Common myeloid progenitor, CD34-positive (primary cell): ENCODE data around the gene C1orf115.

ENCODE experiments used
- CTCF ChIA-PET: fragments of 350-600 bp; sonication (Branson Sonifier 250); formaldehyde crosslinking; loops from one replicate; lab custom pipeline; 2021; ENCODE audit warnings: antibody characterized with exemption; lab: Charles Lee
- POLR2A ChIA-PET: fragments of 350-600 bp; sonication (Branson Sonifier 250); formaldehyde crosslinking; loops from one replicate; lab custom pipeline; 2021; ENCODE audit warnings: antibody characterized with exemption; lab: Charles Lee
- DNase-seq, 3 donors: peaks; one replicate each; pipeline versions ENCODE4 v3.0.0 to v3.0.0-alpha.2; 2013
- H3K27ac ChIP-seq, 2 experiments: 1 replicate in 1 of 2; 2 replicates in 1 of 2; pipeline ENCODE4 v1.7.0; 2013; ENCODE audit warnings: inconsistent platforms in 2 of 2, low read length in 2 of 2, mild to moderate bottlenecking in 2 of 2, low read depth in 1 of 2, moderate library complexity in 1 of 2; ENCODE audit not compliant: severe bottlenecking in 2 of 2, insufficient read depth in 1 of 2, poor library complexity in 1 of 2
- H3K27me3 ChIP-seq, 5 experiments: replicated peaks in 2 of 5; 1 replicate in 3 of 5; 2 replicates in 2 of 5; pipeline versions ENCODE4 v1.6.1 to v1.7.0; 2013; ENCODE audit warnings: low read length in 4 of 5, mild to moderate bottlenecking in 2 of 5, moderate library complexity in 2 of 5, inconsistent platforms in 1 of 5; ENCODE audit not compliant: insufficient read depth in 5 of 5, control insufficient read depth in 4 of 5
- H3K36me3 ChIP-seq, 4 experiments: 1 replicate in 2 of 4; 2 replicates in 2 of 4; pipeline versions ENCODE4 v1.6.1 to v1.7.0; 2013; ENCODE audit warnings: low read length in 3 of 4, control low read depth in 1 of 4, mild to moderate bottlenecking in 1 of 4; ENCODE audit not compliant: control insufficient read depth in 4 of 4, insufficient read depth in 4 of 4
- H3K4me1 ChIP-seq, 4 experiments: 1 replicate in 3 of 4; 2 replicates in 1 of 4; pipeline versions ENCODE4 v1.6.1 to v1.7.1; 2013; ENCODE audit warnings: low read length in 3 of 4, mild to moderate bottlenecking in 3 of 4, control low read depth in 1 of 4, inconsistent platforms in 1 of 4, moderate library complexity in 1 of 4; ENCODE audit not compliant: control insufficient read depth in 4 of 4, insufficient read depth in 4 of 4; ENCODE audit errors: control extremely low read depth in 1 of 4
- H3K4me3 ChIP-seq, 7 experiments: 1 replicate in 4 of 7; 2 replicates in 3 of 7; pipeline versions ENCODE4 v1.5.1 to v1.7.0; 2013; ENCODE audit warnings: mild to moderate bottlenecking in 7 of 7, low read length in 6 of 7, moderate library complexity in 6 of 7, inconsistent platforms in 2 of 7, low read depth in 2 of 7, control low read depth in 1 of 7; ENCODE audit not compliant: insufficient read depth in 4 of 7, control insufficient read depth in 1 of 7; ENCODE audit errors: extremely low read depth in 1 of 7
- H3K9me3 ChIP-seq, 5 experiments: 1 replicate in 4 of 5; 2 replicates in 1 of 5; pipeline versions ENCODE4 v1.6.1 to v1.7.1; 2013; ENCODE audit warnings: low read length in 4 of 5, mild to moderate bottlenecking in 2 of 5, inconsistent platforms in 1 of 5, low read depth in 1 of 5, moderate library complexity in 1 of 5; ENCODE audit not compliant: control insufficient read depth in 4 of 5, insufficient read depth in 2 of 5; ENCODE audit errors: control extremely low read depth in 1 of 5
- WGBS: methylation state at CpG from one replicate; pipeline ENCODE4 v1.1.5; 2013; ENCODE audit not compliant: insufficient coverage; 5-methylcytosine and 5-hydroxymethylcytosine counted together

C1orf115 gene

DNA sequence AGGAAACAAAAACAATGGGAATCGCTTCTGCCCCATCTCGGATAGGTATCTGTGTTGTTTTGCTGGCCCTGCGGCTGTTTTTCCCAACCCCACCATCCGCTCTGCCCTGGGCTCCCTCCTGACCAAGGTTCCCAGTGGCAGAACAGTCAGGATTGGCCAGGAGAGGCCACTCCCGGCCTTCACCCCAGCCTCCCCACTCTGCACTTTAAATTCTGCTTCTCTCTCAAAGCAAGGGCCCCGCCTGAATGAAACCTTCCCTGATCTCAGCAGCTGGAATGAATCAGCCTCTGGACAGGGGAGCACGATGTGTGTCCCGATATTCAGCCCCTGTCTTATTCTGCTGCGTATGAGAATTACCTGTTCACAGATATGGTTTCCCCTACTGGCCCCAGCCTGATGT, 16.3 kb downstream of the C1orf115 start:
- WGBS = 98% methylated on average over 8 of the region's 9 CpGs
- ChIA-PET CTCF (no interaction called here), POLR2A (no interaction called here)
- no peak overlapping the region for H3K27ac ChIP-seq
- H3K4me3 ChIP-seq = no peak overlapping the region
- no peaks in the 10 kb centered on the region for H3K9me3 ChIP-seq
- H3K4me1 ChIP-seq = peaks cover 0 to 7% (median 2%) of the 10 kb centered on the region in 4 experiments
- H3K36me3 ChIP-seq = no peaks in the 10 kb centered on the region
- H3K27me3 ChIP-seq = peaks cover 0 to 5% (median 0%) of the 10 kb centered on the region in 5 experiments
- DNase-seq = no peak

DNA sequence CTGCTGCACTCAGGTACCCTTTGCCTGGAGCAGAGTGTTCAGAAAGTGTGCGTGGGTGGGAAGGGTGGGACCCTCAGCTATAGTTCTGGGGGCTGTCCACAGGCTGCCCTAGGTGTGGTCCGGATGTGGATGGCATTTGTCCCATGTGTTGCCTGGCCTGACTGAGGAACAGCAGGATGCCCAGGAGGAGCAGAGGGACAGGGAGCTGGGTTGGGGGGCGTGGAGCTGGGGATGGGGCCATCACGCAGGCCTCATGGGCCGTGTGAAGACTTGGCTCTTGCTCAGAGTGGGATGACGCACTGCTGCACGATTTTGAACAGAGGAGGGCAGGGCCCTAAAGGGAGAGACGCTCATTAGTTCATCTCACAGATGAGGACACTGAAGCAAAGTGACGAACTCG, 17.0 kb downstream of the C1orf115 start:
- no peak for DNase-seq
- POLR2A ChIA-PET = no interaction called here
- H3K27ac ChIP-seq = no peak overlapping the region
- CTCF ChIA-PET = no interaction called here
- 98% methylated on average over 9 of the region's 10 CpGs for WGBS
- no peak overlapping the region for H3K4me3 ChIP-seq
- peaks cover 0 to 5% (median 0%) of the 10 kb centered on the region in 5 experiments for H3K27me3 ChIP-seq
- no peaks in the 10 kb centered on the region for H3K9me3 ChIP-seq
- H3K4me1 ChIP-seq = peaks cover 0 to 4% (median under 1%) of the 10 kb centered on the region in 4 experiments
- no peaks in the 10 kb centered on the region for H3K36me3 ChIP-seq

DNA sequence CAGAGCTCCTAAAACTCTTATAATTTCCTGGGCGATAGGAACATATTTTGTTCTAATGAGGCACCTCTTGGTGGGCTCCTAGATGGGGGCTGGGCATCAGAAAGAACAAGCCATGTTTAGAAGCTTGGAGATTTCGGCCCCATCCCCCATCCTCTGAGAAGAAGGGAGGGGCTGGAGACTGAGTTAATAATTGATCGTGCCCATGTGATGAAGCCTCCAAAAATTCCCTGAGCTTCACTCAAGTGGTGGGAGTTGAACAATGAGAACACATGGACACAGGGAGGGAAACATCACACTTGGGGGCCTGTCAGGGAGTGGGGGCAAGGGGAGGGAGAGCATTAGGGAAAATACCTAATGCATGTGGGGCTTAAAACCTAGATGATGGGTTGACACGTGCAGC, 18.1 kb downstream of the C1orf115 start:
- DNase-seq = no peak
- CTCF ChIA-PET = interaction anchor here (1.4 kb wide), 1 partner anchor 14 kb away, joined by 3 read pairs; no protein-coding TSS in a partner anchor
- POLR2A ChIA-PET = interaction anchor here (0.5 kb wide), 1 partner anchor 1003 kb away, joined by 4 read pairs; no protein-coding TSS in a partner anchor
- no peaks in the 10 kb centered on the region for H3K9me3 ChIP-seq
- H3K4me3 ChIP-seq = no peak overlapping the region
- H3K27ac ChIP-seq = no peak overlapping the region
- H3K27me3 ChIP-seq = no peaks in the 10 kb centered on the region
- 100% methylated on average over 2 of the region's 4 CpGs for WGBS
- H3K4me1 ChIP-seq = no peaks in the 10 kb centered on the region
- no peaks in the 10 kb centered on the region for H3K36me3 ChIP-seq

DNA sequence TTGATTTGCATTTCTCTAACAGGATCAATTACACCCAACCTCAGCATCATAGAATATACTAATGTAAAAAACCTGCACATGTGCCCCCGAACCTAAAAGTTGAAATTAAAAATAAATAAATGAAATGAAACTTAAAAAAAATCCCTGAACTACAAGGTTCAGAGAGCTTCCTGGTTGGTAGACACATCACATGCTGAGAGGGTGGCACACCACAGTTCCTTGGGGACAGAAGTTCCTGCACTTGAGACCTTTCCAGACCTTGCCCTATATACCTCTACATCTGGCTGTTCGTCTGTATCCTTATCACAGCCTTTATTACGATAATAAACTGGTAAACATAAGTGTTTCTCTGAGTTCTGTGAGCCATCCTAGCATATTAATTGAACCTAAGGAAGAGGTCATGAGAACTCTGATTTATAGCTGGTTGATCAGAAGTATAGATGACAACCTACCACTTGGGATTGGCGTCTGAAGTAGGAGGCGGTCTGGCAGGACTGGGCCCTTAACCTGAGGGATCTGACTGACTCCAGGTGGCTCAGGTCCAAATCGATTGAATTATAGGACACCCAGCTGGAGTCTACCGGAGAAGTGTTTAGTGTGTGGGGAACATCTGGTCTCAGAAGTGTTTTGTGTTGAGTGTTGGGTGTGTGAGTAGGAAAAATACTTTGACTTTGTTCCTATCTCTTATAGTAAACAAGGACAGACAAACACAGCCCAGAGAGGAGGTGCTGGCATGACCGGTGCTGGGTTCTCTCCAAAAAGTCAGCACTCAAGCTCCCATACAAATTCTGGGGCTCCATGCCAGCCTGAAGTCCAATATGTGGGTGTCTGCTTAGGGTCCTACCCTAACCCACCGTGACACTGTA, 19.0 kb downstream of the C1orf115 start:
- no peaks in the 10 kb centered on the region for H3K9me3 ChIP-seq
- H3K4me3 ChIP-seq = no peak overlapping the region
- no peaks in the 10 kb centered on the region for H3K36me3 ChIP-seq
- CTCF ChIA-PET = interaction anchor here (1.0 to 1.4 kb wide), 3 partner anchors 13 to 24 kb away, joined by 3 read pairs; no protein-coding TSS in a partner anchor
- DNase-seq = no peak
- POLR2A ChIA-PET = no interaction called here
- H3K27me3 ChIP-seq = no peaks in the 10 kb centered on the region
- H3K4me1 ChIP-seq = no peaks in the 10 kb centered on the region
- H3K27ac ChIP-seq = no peak overlapping the region
- 78% methylated on average over 6 of the region's 9 CpGs for WGBS

DNA sequence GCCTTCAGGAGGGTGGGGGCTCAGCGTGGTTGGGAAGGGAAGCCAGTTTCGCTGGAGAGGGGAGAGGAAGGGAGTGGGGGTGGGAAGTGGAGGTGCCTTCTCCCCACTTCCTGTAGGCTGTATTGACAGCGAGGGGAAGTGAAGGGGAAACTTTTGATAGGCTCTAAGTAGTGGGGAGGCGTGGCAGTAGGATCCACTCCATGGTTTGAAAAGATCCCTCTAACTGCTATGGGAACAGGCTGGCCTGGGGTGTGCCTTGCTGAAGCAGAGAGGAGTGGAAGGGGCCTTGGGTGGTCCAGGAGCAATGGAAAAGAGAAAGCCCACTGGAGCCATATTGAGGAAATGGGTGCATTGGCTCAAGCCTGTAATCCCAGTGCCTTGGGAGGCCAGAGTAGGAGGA, 20.2 kb downstream of the C1orf115 start:
- Histone ChIP-seq H3K27me3 (no peaks in the 10 kb centered on the region), H3K9me3 (peaks cover 0 to 4% (median 0%) of the 10 kb centered on the region in 5 experiments), H3K27ac (no peak overlapping the region), H3K36me3 (no peaks in the 10 kb centered on the region), H3K4me3 (no peak overlapping the region), H3K4me1 (no peaks in the 10 kb centered on the region)
- ChIA-PET POLR2A (no interaction called here), CTCF (interaction anchor here (1.1 kb wide), 1 partner anchor 21 kb away, joined by 3 read pairs; no protein-coding TSS in a partner anchor)
- no peak for DNase-seq
- 51% methylated on average over 4 of the region's 4 CpGs for WGBS

DNA sequence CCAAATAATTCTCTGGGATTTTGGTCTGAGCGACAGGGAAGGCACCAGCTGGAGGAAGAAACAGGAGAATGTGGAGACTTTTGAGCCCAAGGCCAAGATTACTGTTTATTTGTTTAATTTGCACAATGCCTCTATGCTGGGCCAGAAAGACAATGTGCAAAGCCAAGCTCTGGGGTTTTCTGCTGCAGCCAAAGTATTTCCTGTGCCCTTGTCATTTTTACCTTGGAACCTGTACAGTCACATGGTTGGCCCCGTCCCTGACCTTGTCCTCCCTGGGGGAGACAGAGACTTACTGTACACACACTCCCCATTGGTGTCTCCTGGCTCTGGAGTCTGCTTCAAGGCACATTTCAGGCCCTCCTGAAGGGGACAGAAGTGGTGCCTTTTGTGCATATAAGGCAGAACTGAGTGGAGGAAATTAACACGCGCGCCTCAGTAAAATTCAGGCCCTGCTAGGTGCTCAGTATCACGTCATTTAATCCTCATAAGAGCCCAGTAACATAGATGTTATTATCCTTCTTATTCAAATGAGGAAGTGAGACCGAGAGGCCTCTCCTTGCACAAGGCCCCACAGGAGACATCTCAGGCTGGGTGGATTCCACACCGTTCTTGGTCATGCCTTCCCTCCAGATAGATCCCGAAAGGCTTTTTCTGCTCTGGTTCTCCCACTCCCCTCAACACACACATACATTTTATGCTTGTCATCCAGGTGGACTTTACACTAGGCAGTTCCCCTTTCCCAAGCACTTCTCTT, 21.1 kb downstream of the C1orf115 start:
- no peaks in the 10 kb centered on the region for H3K4me1 ChIP-seq
- CTCF ChIA-PET = no interaction called here

More for the DNA sequence above, 21.1 kb downstream of the C1orf115 start:
- peak in 1 of 3 donors; percentile 17 for DNase-seq
- WGBS = 82% methylated on average over 8 of the region's 9 CpGs
- POLR2A ChIA-PET = no interaction called here
- H3K27me3 ChIP-seq = no peaks in the 10 kb centered on the region
- no peaks in the 10 kb centered on the region for H3K36me3 ChIP-seq
- peaks cover 0 to 9% (median 2%) of the 10 kb centered on the region in 5 experiments for H3K9me3 ChIP-seq
- no peak overlapping the region for H3K27ac ChIP-seq
- H3K4me3 ChIP-seq = no peak overlapping the region
